ENCODE measurements around the gene SOX6.
A peak's percentile ranks its signal among the peaks of the same experiment; 100 is the strongest.

The SOX6 gene

DNA sequence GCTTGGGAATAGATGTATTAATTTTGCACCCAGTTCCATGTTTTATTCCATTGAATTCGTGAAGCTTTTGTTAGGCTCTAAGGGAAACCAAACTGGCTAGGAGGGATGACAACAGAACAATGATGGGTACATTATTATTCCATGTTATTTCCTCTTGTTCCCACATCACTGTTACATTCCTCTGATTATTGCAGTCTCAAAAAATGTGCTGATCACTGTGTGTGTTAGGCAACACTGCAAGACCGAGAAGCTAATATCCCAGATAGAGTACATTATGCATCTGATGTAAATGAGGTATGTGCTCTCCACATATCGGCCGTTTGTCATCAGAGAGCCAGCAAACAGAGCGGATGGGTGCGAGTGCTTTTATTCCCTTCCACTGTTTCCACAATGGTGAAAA, 327.9 kb downstream of the SOX6 start:
- no peak overlapping the region for H3K27ac ChIP-seq
- no peak for DNase-seq (ENCODE audit: low read depth, low spot score)

- DNase-seq (ENCODE audit: low read depth, low spot score) = no peak
- no peak overlapping the region for H3K27ac ChIP-seq
These were observed 328.7 kb downstream of the SOX6 start for GRCh38 chr11:16027621-16028020.

- no peak for DNase-seq (ENCODE audit: low read depth, low spot score)
- H3K27ac ChIP-seq = no peak overlapping the region
These were observed 329.5 kb downstream of the SOX6 start for GRCh38 chr11:16026849-16027248.

DNA sequence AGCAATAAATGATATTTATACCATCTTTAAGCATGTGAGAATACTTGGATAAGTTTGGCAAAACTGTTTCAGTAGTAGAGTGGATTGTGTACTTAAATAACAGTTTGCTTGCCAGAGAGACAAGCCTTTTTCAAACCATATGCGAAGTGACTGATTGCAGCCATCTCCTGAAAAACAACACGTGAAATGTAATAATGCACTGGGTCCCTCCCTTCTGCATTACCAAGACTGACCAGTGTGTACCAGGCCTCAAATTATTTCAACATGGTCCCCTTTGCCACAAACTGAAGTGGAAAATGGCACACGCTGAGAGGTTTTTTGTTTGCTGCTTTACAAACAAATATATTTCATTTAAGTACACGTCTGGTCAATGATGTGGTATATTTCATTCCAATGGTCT, 337.4 kb downstream of the SOX6 start:
- DNase-seq (ENCODE audit: low read depth, low spot score) = no peak
- H3K27ac ChIP-seq = no peak overlapping the region

DNA sequence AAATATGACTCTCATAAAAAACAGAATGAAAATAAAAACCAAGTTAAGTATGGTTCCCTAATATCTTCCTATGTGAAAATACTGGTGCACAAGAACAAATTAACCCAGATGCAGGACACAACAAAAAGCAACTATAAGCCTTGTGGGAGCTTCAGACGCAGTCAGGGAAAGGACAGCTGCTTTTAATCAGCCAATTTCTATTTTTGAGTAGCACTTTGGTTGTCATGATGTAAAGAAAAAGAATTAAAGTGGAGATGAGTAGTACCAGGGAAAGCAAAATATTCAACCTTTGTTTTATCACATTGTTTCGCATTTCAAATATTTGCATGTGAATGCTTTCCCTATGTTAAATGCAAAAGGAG, 339.9 kb downstream of the SOX6 start:
- no peak for DNase-seq (ENCODE audit: low read depth, low spot score)
- no peak overlapping the region for H3K27ac ChIP-seq

DNA sequence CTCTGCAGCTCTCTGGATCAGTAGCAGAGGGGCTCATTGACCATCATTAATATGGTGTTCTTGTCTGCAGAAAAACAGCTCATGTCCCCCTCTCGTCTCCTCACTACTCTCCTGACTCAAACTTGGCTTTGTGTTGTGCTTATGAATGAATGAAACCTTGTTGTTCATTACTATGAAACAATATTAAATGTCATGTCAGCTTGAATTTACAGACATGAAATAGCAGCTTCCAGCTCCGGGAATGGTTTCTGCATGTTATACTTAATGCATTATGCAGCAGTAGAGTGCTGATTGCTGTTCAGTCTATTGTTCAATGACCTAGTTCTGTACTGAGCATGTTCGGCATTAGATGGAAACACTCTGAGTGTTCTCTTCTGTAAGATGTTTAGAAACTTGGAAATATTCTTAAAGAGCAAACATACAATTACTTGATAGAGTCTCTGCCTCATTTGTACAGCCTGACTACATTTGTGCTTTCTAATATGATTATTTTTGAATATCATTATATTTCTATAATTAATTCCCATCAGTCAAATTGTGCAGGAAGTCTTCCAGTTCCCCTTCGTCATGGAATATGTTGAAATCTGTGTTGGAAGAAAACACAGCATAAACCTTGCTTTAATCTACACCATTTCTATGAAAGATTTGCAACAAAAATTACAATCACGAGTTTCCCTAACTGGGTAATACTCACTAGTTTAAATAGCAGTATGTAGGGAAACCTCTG, 340.4 kb downstream of the SOX6 start:
- H3K27ac ChIP-seq = no peak overlapping the region
- DNase-seq (ENCODE audit: low read depth, low spot score) = no peak

GRCh38 chr11:16013649-16014275, 342.6 kb downstream of the SOX6 start:
- no peak overlapping the region for H3K27ac ChIP-seq
- DNase-seq (ENCODE audit: low read depth, low spot score) = no peak

DNA sequence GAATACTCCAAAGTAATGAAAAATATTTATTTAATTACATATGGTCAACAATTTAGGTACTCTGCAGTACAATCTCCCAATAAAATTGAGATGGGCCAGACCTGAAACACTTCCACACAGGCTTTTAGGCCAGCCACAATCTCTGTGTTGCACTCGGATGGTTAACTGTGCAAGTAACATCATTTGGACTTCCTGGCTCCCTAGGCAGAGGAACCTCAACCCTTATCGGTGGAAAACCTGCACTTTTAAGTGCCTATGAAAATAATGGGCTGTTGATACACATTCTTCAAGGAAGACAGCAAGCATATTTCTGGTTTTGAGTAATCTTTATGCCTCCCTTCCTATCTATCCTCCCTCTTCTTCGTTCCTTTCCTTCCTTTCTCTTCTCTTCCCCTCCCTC, 343.1 kb downstream of the SOX6 start:
- no peak overlapping the region for H3K27ac ChIP-seq
- DNase-seq (ENCODE audit: low read depth, low spot score) = no peak

- no peak overlapping the region for H3K27ac ChIP-seq
- DNase-seq (ENCODE audit: low read depth, low spot score) = no peak
These were observed 344.1 kb downstream of the SOX6 start for GRCh38 chr11:16012125-16012751.

DNA sequence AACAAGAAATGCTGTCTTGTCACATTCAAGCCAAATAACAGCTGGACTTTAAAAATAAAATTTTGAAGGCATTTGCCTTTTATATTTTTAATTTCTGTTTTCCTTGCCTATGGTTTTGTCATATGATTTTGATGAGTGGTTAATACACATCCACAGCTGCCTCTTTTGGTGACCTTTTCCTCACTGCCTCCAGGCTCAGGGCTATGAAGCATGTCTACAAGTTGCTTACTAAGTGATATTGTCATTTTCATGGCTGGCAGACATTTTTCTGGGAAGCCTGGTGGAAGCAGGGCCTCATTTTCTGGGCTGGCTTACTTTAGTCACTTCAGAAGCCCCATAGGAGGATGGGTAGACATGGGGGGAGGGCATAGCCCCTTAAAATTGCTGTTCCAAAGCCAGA, 344.9 kb downstream of the SOX6 start:
- no peak for DNase-seq (ENCODE audit: low read depth, low spot score)
- no peak overlapping the region for H3K27ac ChIP-seq

DNA sequence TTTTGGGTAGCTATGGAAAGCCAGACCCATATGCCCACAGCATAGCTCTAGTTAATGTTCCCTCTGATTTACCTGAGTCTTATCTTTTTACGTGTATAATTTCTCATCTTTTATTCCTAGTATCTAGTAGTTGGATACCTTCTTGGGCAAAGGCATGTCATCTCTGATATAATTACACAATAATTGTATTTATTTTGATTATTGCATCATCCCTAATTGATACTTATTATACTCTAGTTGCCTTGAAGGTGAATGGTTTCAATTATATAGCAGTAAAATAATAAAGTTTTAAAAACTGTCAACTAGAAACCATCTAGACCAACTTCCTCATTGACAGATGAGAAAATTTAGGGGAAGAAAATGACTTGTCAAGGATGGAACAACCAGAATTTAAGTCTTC, 347.3 kb downstream of the SOX6 start:
- no peak for DNase-seq (ENCODE audit: low read depth, low spot score)
- H3K27ac ChIP-seq = no peak overlapping the region

DNA sequence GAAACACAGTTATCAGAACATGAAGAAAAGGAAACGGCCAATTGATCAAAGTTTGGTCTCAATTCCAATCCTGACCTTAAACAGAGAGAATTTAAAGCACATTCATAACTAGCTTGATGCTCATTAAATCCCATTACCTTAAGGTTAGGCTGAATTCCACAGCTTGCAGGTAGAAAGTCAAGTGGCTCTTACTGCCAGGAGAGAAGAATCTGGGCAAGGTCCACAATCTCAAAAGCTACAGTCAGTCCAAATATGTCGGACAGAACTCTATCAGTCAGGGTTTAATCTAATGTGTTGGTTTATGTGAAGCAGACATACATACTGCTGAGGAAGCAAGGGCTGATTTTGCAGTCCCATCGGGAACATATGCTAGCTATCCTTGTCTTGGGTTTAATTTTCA, 348.8 kb downstream of the SOX6 start:
- no peak overlapping the region for H3K27ac ChIP-seq
- no peak for DNase-seq (ENCODE audit: low read depth, low spot score)

DNA sequence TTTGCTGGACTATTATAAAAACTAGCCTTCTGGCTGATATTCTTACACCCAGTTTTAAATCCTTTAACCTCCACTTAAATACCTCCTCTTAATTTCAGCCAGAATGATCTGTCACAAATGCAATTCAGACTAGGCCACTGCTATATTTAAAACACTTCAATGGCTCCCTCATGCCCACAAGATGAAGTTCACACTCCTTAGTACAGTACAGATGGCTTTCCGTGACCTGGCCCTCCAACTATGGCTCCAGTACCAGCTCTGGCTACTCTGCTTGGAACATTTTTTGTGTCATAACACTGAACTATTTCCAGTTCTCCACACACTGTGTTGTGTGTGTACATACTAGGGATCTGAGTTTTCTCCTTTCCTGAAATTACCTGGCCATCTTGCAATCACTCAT, 353.4 kb downstream of the SOX6 start:
- H3K27ac ChIP-seq = peak overlapping the region; percentile 71
- no peak for DNase-seq (ENCODE audit: low read depth, low spot score)

DNA sequence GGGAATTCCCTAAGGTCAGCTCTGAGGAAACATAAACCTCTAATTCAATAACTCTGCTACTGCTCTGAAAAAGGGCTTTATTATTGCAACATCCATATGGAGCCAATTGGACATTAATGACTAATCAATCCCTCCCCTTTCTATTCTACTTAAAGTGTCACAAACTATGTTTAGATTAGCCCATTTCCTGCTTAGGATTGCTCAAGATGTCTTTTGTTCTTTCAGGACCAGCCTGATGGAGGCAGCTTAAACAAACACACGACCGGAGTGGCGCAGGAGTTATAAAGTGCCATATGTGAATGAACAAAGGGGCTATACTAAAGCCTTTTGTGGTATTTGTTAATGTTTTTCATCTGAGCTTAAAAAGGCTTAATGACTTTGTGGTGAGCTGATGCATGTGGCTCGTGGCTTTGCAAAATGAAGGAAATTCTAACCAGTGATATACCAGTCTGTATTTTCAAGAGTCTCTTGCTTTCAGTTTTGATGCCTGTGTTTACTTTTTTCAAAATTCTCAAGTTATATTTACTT, 354.4 kb downstream of the SOX6 start:
- peak overlapping the region; percentile 71 for H3K27ac ChIP-seq
- DNase-seq (ENCODE audit: low read depth, low spot score) = peak; percentile 79

- no peak for DNase-seq (ENCODE audit: low read depth, low spot score)
- H3K27ac ChIP-seq = peak overlapping the region; percentile 71
These were observed 355.2 kb downstream of the SOX6 start for GRCh38 chr11:16001044-16001568.

DNA sequence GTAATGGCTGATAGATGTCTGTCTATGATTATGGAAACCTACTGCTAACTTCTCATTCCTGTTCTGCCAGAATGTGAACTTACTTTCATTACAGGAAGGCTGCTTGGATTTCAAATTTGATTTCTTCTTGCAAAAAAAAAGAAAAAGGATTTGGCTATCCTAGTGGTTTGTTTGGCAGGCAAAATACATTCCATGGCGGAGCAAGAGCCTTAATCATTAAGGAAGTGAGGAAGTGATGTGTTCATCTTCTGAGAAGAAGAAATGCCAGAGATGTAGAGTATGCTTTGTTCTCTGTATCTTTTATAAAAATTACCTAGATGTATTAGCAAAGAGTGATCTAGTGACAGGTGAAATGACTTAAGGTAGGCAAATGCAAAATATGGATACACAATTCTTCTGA, 356.3 kb downstream of the SOX6 start:
- DNase-seq (ENCODE audit: low read depth, low spot score) = no peak
- H3K27ac ChIP-seq = peak overlapping the region; percentile 71

- no peak overlapping the region for H3K27ac ChIP-seq
- DNase-seq (ENCODE audit: low read depth, low spot score) = no peak
These were observed 363.0 kb downstream of the SOX6 start for GRCh38 chr11:15993345-15993744.

DNA sequence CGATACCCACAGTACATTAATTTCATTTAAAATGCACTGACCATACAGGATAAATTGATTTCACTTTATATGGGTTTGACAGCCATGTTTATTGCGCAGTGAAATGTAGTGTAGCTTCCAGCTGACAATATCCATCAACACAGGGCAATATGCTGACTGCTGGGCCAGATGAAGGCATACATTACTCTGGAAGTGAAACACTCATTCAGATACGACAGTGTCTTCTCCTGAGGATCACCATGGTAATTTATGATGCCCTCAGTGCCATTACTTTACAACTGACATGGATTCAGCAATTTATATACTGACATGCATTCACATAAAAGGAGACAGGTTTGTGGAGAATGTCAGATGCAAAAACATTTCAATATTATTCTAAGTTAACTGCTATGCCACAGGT, 365.1 kb downstream of the SOX6 start:
- no peak overlapping the region for H3K27ac ChIP-seq
- no peak for DNase-seq (ENCODE audit: low read depth, low spot score)

- DNase-seq (ENCODE audit: low read depth, low spot score) = no peak
These were observed 366.7 kb downstream of the SOX6 start for GRCh38 chr11:15989685-15990084.

DNA sequence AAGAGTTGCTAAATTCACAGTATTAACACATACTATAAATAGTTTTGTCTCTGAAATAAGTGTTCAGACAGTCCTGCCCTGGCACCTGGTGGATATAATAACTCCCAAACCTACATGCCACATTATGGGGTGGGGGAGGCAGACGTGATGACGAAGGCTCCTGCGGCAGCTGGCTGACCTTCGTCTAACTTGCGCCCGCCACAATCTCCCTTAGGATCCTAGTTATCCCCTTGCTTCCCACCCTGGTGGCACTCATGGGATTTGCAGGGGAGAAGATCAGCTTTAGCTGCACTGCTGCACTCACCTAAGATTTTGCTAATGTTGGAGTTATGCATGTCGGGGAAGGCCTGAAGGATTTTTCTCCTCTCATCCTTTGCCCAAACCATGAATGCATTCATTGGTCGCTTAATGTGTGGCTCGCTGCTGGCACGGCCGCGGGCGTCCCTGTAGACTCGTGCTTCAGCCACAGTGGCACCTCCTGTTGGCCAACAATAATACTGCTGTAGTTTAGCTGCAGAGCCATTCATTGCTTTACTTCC, 367.6 kb downstream of the SOX6 start:
- DNase-seq (ENCODE audit: low read depth, low spot score) = no peak
- no peak overlapping the region for H3K27ac ChIP-seq

More at GRCh38 chr11:15989685-15990084, 366.7 kb downstream of the SOX6 start:
- H3K27ac ChIP-seq = no peak overlapping the region

- no peak overlapping the region for H3K27ac ChIP-seq
- DNase-seq (ENCODE audit: low read depth, low spot score) = no peak
These were observed 368.3 kb downstream of the SOX6 start for GRCh38 chr11:15988016-15988550.
